Kidney epithelial cell (primary cell): Measurements from ENCODE around the gene YBX1. TPM values are rescaled to one million over a fixed set of nuclear protein-coding genes. Genes with fewer than 3 reads are reported as not detected.
A peak's percentile ranks its signal among the peaks of the same experiment; 100 is the strongest.

Source experiments
- DNase-seq: peaks from one replicate; pipeline ENCODE4 v3.0.0-alpha.2; 2010; ENCODE audit warnings: low read depth
- H3K27me3 ChIP-seq: 2 replicates; pipeline ENCODE4 v1.6.0; 2011; ENCODE audit warnings: low read length; ENCODE audit not compliant: control insufficient read depth, insufficient read depth
- H3K36me3 ChIP-seq: 2 replicates; pipeline ENCODE4 v1.5.1; 2011; ENCODE audit warnings: low read length; ENCODE audit not compliant: control insufficient read depth, insufficient read depth
- H3K4me3 ChIP-seq: 2 replicates; pipeline ENCODE4 v1.5.1; 2011; ENCODE audit warnings: low read depth, mild to moderate bottlenecking, control low read depth, low read length
- CTCF ChIP-seq: IDR thresholded peaks from 2 replicates; pipeline ENCODE4 v1.5.1; 2011; ENCODE audit warnings: mild to moderate bottlenecking, moderate library complexity, low read length, control low read depth, inconsistent platforms; ENCODE audit not compliant: insufficient read depth, poor library complexity, severe bottlenecking
- total RNA-seq: library from RNA; depleted of rRNA; stranded (reverse); fragments of >200 nt; gene quantifications from 2 replicates; pipeline ENCODE4 v1.2.3, GENCODE V29; 2015

YBX1 gene
- total RNA-seq, 1 donor from 2014 or later: 938 TPM

GRCh38 chr1:42730988-42731387 is 48.8 kb downstream of the YBX1 start:
- DNase-seq: no peak
- TF ChIP-seq CTCF: peak; percentile 2

DNA sequence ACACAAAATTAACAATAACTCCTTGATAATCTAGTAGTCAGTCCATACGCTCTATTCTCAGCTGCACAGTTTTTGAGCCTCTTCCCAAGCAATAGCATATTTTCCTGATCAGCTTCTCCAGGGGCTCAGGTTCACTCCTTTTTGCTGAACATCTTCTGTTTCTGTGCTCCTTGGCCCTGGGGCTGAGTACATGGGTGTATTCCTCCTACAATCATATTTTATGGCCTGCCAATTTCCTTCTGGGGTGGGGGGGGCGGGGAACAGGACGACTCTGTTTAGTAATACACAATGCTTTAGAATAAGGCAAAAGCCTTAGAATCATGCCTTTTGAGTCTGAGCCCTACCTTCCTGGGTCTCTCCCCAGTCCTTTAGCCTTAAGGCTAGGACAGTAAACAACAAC is 49.4 kb downstream of the YBX1 start:
- TF ChIP-seq CTCF: no peak
- Histone ChIP-seq H3K36me3 (no peaks in the 10 kb centered on the region), H3K4me3 (no peak overlapping the region), H3K27me3 (no peaks in the 10 kb centered on the region)
- no peak for DNase-seq

More at GRCh38 chr1:42730988-42731387, 48.8 kb downstream of the YBX1 start:
- Histone ChIP-seq H3K4me3 (no peak overlapping the region), H3K27me3 (no peaks in the 10 kb centered on the region), H3K36me3 (no peaks in the 10 kb centered on the region)

DNA sequence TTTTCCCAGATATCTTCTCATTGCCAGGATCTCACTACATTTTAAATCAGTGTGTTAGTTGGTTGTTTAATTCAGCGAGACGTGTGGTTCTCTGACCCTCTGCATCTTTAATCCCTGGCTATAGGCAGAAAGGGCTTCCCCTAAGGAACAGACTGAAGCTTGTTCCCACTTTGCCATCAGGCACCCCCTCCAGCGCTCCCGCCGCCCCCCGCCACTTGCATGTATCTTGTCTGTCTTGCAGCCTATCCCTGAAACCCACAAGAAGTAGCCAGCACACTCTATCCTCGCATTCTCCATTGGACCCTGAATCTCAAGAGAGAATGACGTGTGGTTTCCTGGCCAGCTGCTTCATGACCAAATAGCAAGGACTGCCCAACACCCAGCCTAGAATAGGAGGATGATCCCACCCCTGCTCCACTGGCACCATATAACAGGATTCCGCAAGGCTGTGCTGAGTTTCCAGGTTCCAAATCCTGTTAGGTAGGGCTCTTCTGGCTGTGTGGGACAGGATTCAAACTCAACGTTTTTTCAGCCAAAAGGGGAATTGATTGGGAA is 50.0 kb downstream of the YBX1 start:
- H3K27me3 ChIP-seq: no peaks in the 10 kb centered on the region
- TF ChIP-seq CTCF: no peak

DNA sequence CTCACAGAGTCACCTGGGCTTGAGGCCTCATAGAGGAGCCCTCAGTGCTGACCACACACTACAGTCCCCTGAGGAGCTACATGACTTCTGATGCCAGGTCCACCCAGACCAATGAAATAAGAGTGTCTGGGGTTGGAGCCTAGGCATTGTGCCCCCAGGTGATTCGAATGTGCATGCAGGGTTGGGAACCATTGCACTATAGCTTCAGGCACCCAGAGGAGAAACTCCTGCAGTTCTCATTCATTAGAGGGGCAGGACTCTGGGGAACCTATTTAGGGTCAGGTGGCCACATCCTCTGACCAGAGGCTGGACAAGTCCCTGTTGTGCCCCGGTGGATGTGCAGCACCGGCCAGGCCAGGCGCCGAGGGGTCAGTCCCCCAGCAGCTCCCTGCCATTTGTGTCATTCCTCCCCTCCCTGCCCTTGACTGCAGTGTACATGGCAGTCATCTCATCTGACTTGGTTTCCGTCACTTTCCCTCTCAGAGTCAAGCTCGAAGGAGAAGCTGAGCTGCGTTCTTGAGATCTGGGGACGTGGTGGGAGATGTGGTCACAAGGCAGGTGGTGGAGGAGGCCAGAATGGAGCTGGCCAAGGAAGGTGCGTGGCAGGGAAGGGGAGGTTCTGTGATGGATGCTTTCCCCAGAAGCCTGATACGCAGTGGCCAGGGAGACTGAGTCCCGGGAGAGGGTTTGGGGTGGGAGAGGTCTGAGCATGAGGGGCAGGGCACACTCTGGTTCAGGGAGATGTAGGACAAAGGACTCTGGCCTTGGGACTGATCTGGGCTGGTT is 51.4 kb downstream of the YBX1 start:
- TF ChIP-seq CTCF: no peak
- H3K27me3 ChIP-seq: peaks cover 1% of the 10 kb centered on the region
- no peak overlapping the region for H3K4me3 ChIP-seq
- no peak for DNase-seq
- no peaks in the 10 kb centered on the region for H3K36me3 ChIP-seq

More for the DNA sequence above, 50.0 kb downstream of the YBX1 start:
- DNase-seq: no peak
- H3K36me3 ChIP-seq: no peaks in the 10 kb centered on the region
- H3K4me3 ChIP-seq: no peak overlapping the region

GRCh38 chr1:42734201-42735035 is 52.2 kb downstream of the YBX1 start:
- Histone ChIP-seq H3K4me3 (no peak overlapping the region), H3K36me3 (no peaks in the 10 kb centered on the region), H3K27me3 (peaks cover 4% of the 10 kb centered on the region)
- TF ChIP-seq CTCF: no peak
- DNase-seq: no peak
